ENCODE measurements around the gene NABP2. TPM values are rescaled to one million over a fixed set of nuclear protein-coding genes. Genes with fewer than 3 reads are reported as not detected.

Gene NABP2
- total RNA-seq, 4 donors from 2014 or later: 19.4 to 35.7 (median 31.4) TPM

DNA sequence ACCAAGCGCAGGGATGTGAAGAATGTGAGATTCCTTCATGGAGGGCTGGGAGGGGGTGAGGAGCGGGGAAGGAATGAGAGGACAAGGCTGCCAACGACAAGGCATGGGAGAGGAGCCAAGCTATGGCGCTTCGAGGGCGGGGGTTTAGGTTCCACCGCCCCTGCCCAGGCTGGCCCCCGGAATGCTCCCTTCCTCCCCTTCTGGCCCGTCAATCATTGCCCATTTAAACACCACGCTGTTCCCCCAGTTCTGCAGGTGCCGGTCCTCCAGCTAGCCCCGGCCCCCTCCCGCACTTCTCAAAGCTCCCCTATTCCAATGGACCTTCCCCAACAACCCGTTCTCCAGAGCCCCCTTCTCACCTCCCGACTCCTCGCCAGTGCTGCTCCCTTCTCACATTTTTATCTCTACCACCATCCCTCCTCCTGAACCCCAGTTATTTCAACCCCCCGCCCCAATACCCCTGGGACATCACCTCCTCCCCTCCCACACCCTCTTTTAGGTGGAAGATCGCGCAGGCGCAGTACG lies 2.8 kb upstream of the NABP2 start:
- no peaks in the 10 kb centered on the region for H3K9me3 ChIP-seq
- TF ChIP-seq, protein P1, sequence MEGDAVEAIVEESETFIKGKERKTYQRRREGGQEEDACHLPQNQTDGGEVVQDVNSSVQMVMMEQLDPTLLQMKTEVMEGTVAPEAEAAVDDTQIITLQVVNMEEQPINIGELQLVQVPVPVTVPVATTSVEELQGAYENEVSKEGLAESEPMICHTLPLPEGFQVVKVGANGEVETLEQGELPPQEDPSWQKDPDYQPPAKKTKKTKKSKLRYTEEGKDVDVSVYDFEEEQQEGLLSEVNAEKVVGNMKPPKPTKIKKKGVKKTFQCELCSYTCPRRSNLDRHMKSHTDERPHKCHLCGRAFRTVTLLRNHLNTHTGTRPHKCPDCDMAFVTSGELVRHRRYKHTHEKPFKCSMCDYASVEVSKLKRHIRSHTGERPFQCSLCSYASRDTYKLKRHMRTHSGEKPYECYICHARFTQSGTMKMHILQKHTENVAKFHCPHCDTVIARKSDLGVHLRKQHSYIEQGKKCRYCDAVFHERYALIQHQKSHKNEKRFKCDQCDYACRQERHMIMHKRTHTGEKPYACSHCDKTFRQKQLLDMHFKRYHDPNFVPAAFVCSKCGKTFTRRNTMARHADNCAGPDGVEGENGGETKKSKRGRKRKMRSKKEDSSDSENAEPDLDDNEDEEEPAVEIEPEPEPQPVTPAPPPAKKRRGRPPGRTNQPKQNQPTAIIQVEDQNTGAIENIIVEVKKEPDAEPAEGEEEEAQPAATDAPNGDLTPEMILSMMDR (IDR thresholded peaks at IDR 0.05): no peak
- TF ChIP-seq POLR2A (IDR thresholded peaks at IDR 0.05): no peak
- no peaks in the 10 kb centered on the region for H3K36me3 ChIP-seq
- H3K27me3 ChIP-seq: no peaks in the 10 kb centered on the region
- 1% methylated on average over 21 of the region's 21 CpGs for WGBS, 2 donors
- peaks cover 27 to 36% of the 10 kb centered on the region in 2 donors for H3K4me1 ChIP-seq
- intact Hi-C loops (cut with DNase I): loop anchor here (10.0 kb wide), 1 partner anchor 96 kb away; the partner anchor contains the start of gene ESYT1
- peak; percentile 81 to 85 for DNase-seq
- H3K4me3 ChIP-seq (replicated peaks in 1 of 3): peak overlapping the region; percentile 61 to 68 (median 65)
- H3K27ac ChIP-seq: peak overlapping the region; percentile 82 to 99 (median 92)

DNA sequence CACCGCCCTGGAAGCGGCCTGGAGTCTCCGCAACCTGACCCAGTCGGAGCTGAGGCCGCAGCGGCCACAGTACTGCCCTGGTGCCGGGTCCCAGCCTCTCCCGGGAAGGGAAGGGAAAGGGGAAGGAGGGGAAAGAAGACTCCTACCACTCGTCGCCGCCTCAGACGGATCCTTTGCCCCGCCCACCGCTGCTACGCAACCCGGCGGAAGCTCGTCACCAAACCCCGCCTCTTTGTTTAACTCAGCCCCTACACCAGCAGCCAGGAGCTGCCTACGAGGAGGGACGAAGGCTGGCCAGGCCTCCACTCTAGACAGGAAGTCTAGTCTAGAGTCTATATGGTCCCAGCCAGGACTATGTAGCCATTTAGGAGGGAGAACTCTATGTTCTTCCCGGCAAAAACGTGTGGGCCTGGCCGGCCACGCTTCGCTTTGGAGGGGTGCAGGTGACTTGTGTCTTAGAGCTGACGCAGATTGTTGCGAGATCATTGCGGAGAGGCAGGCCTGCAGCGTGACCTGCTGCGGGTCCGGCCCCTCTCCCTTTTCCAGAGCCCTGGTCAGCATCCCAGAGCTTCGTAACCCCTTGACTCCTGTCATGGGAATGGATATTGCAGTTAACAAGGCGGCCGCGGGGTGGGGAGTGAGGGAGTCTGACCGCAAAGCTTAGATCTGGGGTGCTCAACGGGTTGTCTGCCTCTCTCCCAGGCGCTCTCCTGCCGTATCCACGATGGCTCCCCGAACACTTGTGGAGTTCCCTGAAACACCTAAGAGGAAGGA lies 2.2 kb upstream of the NABP2 start, which contains the start of gene RNF41:
Gene RNF41 (minus strand): TSS at position 166 of the 774 bp plus-strand sequence. CDS start 7,875 bp downstream, outside the sequence.
- intact Hi-C loops (cut with DNase I): loop anchor here (10.0 kb wide), 1 partner anchor 97 kb away; the partner anchor contains the start of gene ESYT1
- Histone ChIP-seq H3K27ac (peak within 1 kb of the TSS; percentile 82 to 99 (median 92)), H3K9me3 (no peaks in the 10 kb centered on the region), H3K27me3 (no peaks in the 10 kb centered on the region), H3K4me1 (peaks cover 27 to 36% of the 10 kb centered on the region in 2 donors), H3K4me3 (replicated peaks in 1 of 3) (peak within 1 kb of the TSS; percentile 61 to 68 (median 65)), H3K36me3 (no peaks in the 10 kb centered on the region)
- WGBS, 2 donors: 2 to 7% methylated on average over 16 to 32 of the region's 42 CpGs
- peak; percentile 97 to 98 for DNase-seq
- peak; percentile 34 to 99 for TF ChIP-seq POLR2A (IDR thresholded peaks at IDR 0.05)
- TF ChIP-seq, protein P1 (IDR thresholded peaks at IDR 0.05): peak in 1 of 6 experiments; percentile 9

DNA sequence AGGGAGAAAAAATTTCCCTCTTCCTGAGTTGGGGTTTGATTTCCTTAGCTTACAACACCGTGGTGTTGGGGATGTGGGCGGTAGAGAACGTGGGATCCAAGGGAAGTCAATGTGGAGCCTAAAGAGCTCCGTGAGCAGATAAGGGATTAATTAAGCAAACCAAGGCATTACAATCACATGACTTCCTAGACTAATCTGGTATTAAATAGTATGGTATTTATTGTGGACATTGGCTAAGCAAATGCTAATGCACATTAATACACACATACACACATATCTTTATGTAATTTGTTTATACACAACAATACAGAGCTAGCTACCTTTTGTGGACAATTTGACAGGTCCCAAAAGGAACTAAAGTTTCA lies 1.6 kb upstream of the NABP2 start:
- no peaks in the 10 kb centered on the region for H3K27me3 ChIP-seq
- H3K4me3 ChIP-seq (replicated peaks in 1 of 3): peak overlapping the region in 2 of 3 donors; percentile 3 to 65
- H3K27ac ChIP-seq: peak overlapping the region; percentile 82 to 99 (median 92)
- peaks cover 27 to 36% of the 10 kb centered on the region in 2 donors for H3K4me1 ChIP-seq
- WGBS, 2 donors: 26 to 37% methylated on average over 4 of the region's 4 CpGs
- no peaks in the 10 kb centered on the region for H3K36me3 ChIP-seq
- H3K9me3 ChIP-seq: no peaks in the 10 kb centered on the region
- TF ChIP-seq, protein P1 (IDR thresholded peaks at IDR 0.05): no peak
- no peak for TF ChIP-seq POLR2A (IDR thresholded peaks at IDR 0.05)
- no peak for DNase-seq
- intact Hi-C loops (cut with DNase I): loop anchor here (10.0 kb wide), 1 partner anchor 98 kb away; the partner anchor contains the start of gene ESYT1

DNA sequence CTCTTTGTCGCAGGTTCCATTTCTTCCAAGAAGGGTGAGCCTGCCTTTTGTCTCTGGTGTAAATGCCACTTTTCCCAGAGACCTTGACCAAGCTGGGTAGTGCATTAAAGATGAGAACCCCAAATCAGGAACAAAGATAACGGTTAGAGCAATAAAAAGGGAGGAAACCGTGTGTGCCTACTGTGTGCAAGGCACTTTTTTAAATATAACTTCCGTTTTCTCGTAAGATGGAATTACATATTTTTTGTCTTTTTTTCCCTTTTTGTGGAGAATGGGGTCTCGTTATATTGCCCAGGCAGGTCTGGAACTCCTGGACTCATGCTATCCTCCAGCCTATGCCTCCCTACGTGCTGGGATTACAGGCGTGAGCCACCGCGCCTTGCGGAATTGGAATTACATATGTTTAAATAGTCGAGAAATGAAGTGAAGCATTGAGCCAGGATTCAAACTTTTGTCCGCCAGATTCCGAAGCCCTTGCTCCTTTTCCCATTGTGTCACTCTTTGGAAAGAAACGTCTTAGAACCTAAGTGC lies 506 bp upstream of the NABP2 start:
- Histone ChIP-seq H3K27me3 (no peaks in the 10 kb centered on the region), H3K4me3 (replicated peaks in 1 of 3) (no peak overlapping the region), H3K27ac (peak overlapping the region in 2 of 3 donors; percentile 56 to 66), H3K36me3 (no peaks in the 10 kb centered on the region), H3K9me3 (no peaks in the 10 kb centered on the region), H3K4me1 (peaks cover 27 to 36% of the 10 kb centered on the region in 2 donors)
- WGBS, 2 donors: 28 to 29% methylated on average over 15 of the region's 15 CpGs
- DNase-seq: no peak
- TF ChIP-seq, protein P1 (IDR thresholded peaks at IDR 0.05): no peak
- no peak for TF ChIP-seq POLR2A (IDR thresholded peaks at IDR 0.05)
- intact Hi-C loops (cut with DNase I): loop anchor here (2.0 to 10.0 kb wide), 2 partner anchors 31 to 99 kb away; partner anchors contain the start of gene ESYT1
